ENCODE results near the gene PTPN22.

DNA sequence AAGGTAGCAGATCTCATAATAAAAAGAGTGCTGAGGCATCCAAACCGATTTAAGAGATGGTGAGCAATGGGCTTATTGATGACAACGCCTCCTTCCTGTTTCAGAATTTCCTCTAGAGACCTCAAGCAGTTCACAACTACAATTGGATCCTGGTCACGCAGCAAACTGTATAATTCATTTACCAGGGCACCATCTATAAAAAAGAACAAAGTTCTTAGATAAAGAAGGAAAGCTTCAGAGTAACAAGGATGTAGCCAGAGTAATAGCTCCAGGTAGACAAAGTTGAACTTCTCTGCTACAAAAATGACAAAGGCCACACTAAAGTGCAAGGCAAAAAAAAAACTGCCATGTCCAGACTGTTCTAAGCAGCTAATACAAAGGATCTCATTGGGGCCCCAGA lies 29.7 kb upstream of the PTPN22 start:
- TF ChIP-seq CTCF (IDR thresholded peaks at IDR 0.05) (no peak), POLR2A (IDR thresholded peaks at IDR 0.05) (no peak)

All from uterus (tissue), 2 donors.